Skeletal muscle cell (primary cell): ENCODE measurements around the gene SYNGAP1.

Experiments
- DNase-seq: peaks from one replicate; pipeline ENCODE4 v3.0.0-alpha.2; 2010; ENCODE audit warnings: low read depth
- H3K4me3 ChIP-seq: 2 replicates; pipeline ENCODE4 v1.5.1; 2011; ENCODE audit warnings: low read depth, mild to moderate bottlenecking, control low read depth, low read length, moderate library complexity

The SYNGAP1 gene

DNA sequence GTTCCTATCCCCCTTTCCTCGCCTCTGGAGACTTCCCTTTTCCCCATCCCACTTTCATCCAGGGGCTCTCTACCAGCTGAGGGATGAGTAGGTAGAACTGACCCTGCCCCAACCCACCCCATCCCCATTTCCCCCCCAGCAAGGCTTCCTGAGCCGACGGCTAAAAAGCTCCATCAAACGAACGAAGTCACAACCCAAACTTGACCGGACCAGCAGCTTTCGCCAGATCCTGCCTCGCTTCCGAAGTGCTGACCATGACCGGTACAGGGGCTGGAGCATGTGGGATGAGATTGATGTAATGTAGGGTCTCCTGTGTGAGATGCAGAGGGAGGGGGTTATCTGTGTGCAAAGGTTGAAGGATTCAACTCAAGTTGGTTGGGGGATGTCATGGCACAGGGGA, 12.7 kb downstream of the SYNGAP1 start:
- no peak for DNase-seq
- no peak overlapping the region for H3K4me3 ChIP-seq

DNA sequence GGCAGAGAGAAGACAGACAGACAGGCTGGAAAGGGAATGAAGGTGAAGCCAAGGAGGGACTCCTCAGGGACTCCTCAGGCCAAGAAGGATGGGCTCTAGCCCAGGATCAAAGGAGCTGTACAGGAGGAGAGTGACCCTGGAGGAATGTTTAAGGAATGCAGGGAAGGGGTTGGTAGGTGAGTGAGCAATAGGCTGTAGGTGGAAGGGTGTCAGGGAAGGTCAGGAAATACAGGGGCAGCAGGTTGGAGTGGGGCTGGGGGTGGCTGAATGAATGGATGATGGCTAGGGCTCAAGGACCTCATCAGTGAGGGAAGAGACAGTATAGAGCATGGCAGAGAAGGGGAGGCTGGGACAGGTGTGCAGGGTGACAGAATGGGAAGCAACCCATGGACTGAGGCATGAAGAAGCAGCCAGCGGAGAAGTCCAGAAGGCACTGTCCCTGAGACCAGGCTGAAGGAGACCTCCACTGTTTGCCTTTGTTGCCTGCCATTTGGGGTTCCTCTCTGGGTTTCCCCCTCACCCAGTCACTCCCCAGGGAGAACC, 13.2 kb downstream of the SYNGAP1 start:
- DNase-seq, result no peak
- H3K4me3 ChIP-seq, result no peak overlapping the region

DNA sequence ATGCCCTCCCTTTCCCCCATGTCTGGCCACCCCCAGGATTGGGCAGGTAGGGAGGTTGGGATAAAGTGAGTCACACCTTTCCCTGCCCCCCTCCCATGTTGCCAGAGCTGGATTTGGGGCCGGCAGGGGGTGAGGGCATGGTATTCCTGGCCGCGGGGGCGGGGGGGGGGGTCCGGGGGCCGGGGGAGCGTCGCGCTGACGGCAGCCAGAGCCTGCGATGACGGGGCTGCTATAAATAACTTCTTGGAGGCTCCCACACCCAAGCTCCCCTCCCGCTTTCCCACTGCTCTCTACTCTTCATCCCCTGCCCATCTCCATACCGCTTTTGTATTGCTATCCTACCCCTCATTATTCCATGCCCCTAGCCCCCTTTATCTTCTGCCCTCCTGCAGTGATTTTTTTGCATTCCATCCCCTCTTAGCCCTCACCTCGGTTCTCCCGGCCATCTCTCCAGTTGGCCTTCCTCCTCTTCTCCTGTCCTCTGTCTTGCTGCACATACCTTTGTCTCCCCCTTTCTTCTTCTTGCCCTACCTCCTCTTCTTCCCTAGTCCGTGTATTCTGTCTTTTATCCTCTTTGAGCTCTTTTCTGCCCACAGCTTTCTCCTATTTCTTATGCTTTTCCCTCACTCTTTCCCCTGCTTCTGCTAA, 13.8 kb downstream of the SYNGAP1 start:
- H3K4me3 ChIP-seq, result no peak overlapping the region
- no peak for DNase-seq

DNA sequence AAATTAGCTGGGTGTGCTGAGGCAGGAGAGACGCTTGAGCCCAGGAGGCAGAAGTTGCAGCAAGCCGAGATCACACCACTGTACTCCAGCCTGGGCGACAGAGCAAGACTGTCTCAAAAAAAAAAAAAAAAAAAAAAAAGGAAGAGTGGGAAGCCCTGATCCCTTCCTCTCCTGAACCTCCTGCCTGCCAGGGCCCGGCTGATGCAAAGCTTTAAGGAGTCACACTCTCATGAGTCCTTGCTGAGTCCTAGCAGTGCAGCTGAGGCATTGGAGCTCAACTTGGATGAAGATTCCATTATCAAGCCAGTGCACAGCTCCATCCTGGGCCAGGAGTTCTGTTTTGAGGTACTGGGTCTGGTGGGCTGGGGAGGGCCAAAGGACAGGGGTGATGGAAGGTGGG, 15.1 kb downstream of the SYNGAP1 start:
- no peak overlapping the region for H3K4me3 ChIP-seq
- no peak for DNase-seq

DNA sequence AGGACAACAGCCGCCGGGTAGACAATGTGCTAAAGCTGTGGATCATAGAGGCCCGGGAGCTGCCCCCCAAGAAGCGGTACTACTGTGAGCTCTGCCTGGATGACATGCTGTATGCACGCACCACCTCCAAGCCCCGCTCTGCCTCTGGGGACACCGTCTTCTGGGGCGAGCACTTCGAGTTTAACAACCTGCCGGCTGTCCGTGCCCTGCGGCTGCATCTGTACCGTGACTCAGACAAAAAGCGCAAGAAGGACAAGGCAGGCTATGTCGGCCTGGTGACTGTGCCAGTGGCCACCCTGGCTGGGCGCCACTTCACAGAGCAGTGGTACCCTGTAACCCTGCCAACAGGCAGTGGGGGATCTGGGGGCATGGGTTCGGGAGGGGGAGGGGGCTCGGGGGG, 17.8 kb downstream of the SYNGAP1 start:
- H3K4me3 ChIP-seq, result no peak overlapping the region
- no peak for DNase-seq

DNA sequence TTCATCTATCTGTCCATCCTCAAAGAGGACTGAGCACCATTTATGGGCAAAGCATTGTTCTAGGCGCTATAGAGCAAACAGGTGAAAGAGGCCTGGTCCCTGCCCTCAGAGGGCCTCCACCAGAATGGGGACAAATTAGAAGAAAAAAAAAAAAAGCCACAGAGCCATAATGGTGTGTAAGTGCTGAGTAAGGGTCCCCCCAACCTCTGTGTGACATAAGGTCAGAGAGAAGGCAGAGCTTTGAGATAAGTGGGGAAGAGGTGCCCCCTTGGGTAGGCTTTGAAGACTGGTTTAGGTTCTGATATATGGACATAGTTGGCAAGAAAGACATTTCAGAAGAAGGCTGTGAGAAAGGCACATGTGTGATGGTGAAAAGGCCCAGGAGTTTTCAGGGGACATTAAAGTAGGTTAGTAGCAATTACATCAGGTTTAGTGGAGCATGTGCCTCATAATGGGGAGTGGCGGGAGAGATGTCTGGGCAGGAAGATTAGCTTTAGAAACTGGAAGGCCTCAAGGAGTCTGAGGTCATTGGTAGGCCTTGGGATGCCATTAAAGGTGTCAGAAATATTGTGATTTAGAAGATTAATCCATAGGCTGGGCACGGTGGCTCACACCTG, 19.2 kb downstream of the SYNGAP1 start:
- no peak overlapping the region for H3K4me3 ChIP-seq
- DNase-seq, result no peak

DNA sequence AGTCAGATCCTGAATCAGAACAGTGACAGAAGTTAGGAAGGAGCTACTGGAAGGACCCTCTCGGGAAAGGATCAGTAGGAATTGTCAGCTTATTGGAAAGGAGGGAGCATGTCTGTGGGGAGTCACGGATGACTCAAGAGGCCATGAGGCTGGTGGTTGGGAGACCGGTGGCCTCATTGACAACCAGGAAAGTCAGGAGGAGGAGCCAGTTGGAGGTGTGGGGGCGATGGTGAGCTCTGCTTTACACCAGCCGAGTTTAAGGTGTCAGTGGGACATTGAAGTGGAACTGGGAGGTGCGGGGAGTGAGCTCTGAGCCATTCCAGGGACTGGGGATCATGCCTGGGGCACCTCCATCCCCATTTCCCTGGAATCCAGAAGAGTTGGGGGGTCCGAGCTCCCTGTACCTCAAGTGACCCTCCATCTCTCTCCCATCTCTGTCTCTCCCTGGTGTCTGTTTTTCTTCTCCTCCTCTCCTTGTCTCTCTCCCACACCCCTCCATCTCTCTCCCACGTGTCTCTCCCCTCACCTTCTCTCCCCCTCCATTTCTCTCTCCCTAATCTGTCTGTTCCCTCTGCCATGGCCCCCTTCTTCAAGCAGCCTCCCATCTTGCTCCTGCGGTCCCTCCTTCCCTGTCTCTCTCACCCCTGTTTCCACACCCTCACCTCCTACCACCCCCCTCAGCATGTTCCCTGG, 20.2 kb downstream of the SYNGAP1 start:
- H3K4me3 ChIP-seq, result no peak overlapping the region
- DNase-seq, result no peak

DNA sequence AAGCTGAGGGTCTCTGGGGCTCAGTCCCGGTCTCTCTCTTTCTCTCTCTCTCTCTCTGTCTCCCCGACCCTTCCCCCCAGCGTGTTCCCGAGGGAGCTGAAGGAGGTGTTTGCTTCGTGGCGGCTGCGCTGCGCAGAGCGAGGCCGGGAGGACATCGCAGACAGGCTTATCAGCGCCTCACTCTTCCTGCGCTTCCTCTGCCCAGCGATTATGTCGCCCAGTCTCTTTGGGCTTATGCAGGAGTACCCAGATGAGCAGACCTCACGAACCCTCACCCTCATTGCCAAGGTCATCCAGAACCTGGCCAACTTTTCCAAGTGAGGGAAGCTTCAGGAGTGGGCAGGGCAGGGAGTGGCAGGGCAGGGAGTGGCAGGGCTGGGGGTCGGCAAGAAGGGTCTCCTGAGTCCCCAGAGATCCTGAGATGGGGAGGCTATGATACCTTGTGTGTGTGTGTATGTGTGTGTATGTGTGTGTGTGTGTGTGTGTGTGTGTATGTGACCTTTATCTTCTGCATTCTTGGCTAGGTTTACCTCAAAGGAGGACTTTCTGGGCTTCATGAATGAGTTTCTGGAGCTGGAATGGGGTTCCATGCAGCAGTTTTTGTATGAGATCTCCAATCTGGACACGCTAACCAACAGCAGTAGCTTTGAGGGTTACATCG, 20.9 kb downstream of the SYNGAP1 start:
- H3K4me3 ChIP-seq, result no peak overlapping the region
- DNase-seq, result no peak

DNA sequence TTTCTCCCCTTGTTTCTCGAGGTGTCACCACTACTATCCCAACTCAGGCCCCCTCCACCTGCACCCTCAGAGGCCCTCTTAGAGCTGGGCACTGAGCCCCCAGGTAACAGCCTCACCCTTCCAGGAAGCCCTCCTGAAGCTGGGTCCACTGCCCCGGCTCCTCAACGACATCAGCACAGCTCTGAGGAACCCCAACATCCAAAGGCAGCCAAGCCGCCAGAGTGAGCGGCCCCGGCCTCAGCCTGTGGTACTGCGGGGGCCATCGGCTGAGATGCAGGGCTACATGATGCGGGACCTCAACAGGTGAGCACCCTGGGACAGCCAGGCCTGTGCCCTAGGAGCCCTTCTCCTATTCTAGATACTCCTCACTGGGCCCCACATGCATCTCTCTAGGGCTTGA, 21.6 kb downstream of the SYNGAP1 start:
- DNase-seq, result no peak
- no peak overlapping the region for H3K4me3 ChIP-seq

DNA sequence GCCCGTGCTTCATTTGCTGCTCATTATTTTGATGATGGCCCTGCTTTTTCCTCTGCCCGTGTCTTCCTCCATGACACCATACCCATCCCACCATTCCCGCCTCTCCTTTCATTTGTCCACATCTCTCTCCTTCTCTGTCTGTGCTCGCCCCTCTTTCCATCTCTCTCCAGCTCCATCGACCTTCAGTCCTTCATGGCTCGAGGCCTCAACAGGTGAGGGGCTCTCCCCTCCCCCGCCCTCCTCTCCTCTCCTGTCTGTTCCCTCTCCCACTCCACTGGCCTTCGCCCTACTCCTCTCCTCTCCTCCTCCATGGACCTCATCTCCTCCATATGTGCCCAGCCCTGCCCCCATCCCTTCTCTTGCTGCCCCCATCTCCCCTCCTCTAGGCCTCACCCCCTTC, 22.4 kb downstream of the SYNGAP1 start:
- no peak for DNase-seq
- H3K4me3 ChIP-seq, result no peak overlapping the region

DNA sequence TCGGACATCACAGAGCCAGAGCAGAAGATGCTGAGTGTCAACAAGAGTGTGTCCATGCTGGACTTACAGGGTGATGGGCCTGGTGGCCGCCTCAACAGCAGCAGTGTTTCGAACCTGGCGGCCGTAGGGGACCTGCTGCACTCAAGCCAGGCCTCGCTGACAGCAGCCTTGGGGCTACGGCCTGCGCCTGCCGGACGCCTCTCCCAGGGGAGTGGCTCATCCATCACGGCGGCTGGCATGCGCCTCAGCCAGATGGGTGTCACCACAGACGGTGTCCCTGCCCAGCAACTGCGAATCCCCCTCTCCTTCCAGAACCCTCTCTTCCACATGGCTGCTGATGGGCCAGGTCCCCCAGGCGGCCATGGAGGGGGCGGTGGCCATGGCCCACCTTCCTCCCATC, 23.2 kb downstream of the SYNGAP1 start:
- no peak for DNase-seq
- H3K4me3 ChIP-seq, result no peak overlapping the region

DNA sequence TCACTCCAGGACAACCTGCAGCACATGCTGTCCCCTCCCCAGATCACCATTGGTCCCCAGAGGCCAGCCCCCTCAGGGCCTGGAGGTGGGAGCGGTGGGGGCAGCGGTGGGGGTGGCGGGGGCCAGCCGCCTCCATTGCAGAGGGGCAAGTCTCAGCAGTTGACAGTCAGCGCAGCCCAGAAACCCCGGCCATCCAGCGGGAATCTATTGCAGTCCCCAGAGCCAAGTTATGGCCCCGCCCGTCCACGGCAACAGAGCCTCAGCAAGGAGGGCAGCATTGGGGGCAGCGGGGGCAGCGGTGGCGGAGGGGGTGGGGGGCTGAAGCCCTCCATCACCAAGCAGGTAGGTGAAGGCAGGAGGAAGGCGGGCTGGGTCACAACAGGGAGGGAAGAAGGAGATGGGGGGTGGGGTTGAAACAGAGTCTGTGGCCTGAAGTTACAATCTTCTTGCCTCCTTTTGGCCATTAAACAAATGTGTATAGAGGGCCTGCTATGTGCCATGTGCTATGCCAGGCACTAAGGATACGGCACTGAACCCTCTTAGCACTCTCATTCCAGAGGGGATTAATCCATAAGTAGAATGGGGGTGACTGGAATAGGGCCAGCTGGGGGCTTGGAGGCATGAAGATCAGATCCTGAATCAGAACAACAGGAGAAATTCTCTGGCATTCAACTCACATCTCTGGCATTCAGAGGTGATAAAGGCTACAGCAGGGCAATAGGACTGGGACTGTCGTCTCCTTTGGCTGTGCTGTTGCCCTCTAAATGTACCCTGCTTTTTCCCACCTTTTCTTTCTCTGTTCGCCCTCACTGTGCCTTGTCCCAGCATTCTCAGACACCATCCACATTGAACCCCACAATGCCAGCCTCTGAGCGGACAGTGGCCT, 24.0 kb downstream of the SYNGAP1 start:
- no peak overlapping the region for H3K4me3 ChIP-seq
- no peak for DNase-seq

DNA sequence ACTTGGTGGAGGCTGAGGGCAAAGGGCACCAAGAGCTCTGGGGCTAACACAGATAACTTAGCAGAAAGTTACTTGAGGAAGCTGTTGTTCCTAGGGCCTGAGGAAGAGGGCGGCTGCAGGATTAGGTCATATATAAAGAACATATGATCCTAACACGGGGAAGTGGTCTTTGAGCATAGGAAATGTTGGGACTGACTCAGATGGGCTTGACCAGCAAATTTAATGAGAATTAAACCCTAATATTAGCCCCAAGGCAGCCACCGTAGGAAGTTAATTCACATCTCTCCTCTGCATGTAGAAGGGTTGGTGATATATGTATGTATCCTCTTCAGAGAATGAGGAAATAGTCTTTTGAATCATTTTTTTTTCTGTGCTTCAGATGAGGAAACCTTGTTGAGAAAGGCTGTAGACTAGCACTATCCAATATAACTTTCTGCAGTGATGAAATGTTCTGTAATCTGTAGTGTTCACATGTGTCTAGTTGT, 25.3 kb downstream of the SYNGAP1 start:
- no peak overlapping the region for H3K4me3 ChIP-seq
- no peak for DNase-seq

DNA sequence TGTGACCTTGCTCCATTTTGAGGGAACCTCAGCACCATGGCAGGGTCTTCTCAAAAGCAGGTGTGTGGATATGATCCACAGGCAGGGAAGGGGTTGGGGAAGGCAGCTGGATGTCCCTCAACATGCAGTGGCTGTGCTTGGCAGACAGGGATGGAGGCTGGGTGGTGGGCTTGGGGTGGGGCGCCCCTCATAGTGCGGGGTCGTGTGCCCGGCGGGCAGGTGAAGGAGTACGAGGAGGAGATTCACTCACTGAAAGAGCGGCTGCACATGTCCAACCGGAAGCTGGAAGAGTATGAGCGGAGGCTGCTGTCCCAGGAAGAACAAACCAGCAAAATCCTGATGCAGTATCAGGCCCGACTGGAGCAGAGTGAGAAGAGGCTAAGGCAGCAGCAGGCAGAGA, 26.5 kb downstream of the SYNGAP1 start:
- no peak for DNase-seq
- no peak overlapping the region for H3K4me3 ChIP-seq

DNA sequence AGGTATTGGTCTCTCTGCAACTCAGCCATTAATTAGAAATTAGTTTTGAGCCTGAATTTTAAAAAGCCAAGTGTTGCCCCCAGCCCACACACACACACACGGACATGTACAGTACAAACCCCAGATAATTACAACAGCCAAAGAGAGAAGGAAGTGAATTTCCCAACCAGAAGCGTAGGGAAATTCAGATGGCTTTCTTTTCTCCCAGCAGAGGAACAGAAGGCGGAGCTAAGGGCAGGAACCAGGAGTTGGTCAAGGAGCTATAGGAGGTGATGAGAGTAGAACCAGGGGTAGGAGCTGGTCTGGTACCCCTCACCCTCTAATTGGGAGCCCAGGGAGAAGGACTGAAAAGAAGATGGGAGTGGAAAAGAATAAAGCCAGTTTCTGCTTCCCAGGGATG, 30.6 kb downstream of the SYNGAP1 start:
- no peak overlapping the region for H3K4me3 ChIP-seq

DNA sequence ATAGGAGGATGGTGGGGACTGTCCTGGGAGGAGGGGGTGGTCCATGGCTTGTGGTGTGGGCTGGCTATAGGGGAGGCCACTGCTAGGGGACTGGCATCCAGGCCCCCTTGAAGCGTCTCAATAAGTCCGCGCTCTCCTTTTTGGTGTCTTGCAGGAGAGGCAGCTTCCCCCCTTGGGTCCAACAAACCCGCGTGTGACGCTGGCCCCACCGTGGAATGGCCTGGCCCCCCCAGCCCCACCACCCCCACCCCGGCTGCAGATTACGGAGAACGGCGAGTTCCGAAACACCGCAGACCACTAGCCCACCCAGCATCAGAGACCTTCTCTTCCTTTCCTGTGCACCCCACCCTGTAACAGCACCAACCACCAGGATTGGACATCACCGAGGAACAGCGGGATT, 31.7 kb downstream of the SYNGAP1 start:
- DNase-seq, result no peak
- no peak overlapping the region for H3K4me3 ChIP-seq

More for the DNA sequence above, 30.6 kb downstream of the SYNGAP1 start:
- no peak for DNase-seq

DNA sequence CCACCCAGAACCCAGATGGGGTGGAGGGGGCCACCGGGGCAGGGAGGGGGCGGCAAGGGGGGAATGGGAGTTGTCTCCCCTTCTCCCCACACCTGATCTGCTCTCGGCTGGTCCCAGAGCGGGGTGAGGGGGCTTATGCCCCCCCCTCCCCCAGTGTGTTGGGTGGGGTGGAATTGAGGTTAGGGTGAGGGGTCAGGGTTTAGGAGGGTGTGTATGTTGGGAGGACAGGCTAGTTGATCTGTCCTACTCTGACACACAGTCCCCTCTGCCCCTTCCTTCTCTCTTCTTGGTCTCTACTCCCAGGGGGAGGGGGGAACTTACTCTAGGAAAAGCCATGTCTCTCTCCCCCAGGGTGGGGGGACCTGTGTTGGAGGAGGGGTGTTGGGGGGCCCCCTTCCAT, 32.6 kb downstream of the SYNGAP1 start:
- DNase-seq, result no peak
- H3K4me3 ChIP-seq, result no peak overlapping the region

DNA sequence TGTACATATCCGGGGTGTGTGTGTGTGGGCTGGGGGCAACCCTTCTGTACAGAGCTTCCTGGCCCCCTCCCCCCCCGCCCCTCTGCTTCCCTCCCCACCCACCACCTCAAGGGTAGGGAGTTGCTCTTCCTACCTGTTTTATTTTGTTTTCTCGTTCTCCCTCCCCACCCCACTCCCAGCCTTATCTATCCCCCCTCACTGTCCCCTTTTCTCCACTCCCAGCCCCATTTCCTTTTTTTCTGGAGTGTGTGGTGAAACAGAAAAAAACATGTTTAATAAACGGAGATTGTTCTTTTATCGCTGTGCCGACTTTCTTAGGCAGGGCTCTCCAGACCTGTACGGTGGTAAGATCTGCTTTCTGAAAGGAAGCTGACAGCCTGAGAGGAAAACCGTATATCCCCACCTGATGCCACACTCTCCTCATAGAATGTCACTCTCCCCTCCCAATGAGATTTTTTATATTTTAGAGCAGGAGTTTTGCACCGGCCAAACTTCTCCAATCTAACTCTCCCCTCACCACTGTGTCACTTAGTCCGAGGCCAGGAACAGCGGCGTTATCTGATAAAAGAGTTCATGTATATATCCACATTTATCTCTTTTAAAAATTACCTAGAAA, 33.6 kb downstream of the SYNGAP1 start:
- H3K4me3 ChIP-seq, result peak overlapping the region; percentile 96
- no peak for DNase-seq
